Uterus (tissue), 2 donors: ENCODE results near the gene CDH8.

Source experiments
- POLR2A ChIP-seq, 2 donors: fragments of 450-650 bp; IDR thresholded peaks; one replicate each; pipeline ENCODE4 v1.6.1; 2016; ENCODE audit warnings: antibody characterized with exemption in 2 of 2, mild to moderate bottlenecking in 1 of 2, moderate library complexity in 1 of 2
- TF ChIP-seq, protein P1 (sequence below), 4 experiments: fragments of 200-600 bp in 2 of 4; fragments of 450-650 bp in 2 of 4; sonication (generic) in 2 of 4; IDR thresholded peaks; one replicate each; pipeline ENCODE4 v1.5.1; 2016 to 2019; ENCODE audit warnings: antibody characterized with exemption in 4 of 4, mild to moderate bottlenecking in 2 of 4, moderate library complexity in 1 of 4

DNA sequence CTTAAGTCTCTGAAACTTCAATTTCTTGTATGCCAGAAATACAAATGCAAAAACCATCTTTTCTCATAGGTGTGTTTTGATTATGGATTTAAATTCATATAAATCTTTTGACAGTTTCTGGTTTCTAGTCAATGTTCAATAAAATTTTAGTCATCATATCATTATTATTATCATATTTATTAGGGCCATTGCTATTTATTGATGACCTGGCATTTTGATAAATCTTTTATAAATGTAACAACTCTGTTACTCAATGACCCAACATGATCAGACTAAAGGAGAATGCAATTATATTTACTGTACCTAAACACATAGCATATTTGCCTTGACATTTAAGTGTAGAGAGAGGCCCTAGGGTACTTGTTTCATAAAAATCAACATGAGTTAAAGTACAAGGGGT lies 320.8 kb downstream of the CDH8 start:
- TF ChIP-seq, protein P1, sequence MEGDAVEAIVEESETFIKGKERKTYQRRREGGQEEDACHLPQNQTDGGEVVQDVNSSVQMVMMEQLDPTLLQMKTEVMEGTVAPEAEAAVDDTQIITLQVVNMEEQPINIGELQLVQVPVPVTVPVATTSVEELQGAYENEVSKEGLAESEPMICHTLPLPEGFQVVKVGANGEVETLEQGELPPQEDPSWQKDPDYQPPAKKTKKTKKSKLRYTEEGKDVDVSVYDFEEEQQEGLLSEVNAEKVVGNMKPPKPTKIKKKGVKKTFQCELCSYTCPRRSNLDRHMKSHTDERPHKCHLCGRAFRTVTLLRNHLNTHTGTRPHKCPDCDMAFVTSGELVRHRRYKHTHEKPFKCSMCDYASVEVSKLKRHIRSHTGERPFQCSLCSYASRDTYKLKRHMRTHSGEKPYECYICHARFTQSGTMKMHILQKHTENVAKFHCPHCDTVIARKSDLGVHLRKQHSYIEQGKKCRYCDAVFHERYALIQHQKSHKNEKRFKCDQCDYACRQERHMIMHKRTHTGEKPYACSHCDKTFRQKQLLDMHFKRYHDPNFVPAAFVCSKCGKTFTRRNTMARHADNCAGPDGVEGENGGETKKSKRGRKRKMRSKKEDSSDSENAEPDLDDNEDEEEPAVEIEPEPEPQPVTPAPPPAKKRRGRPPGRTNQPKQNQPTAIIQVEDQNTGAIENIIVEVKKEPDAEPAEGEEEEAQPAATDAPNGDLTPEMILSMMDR (IDR thresholded peaks at IDR 0.05): no peak
- TF ChIP-seq POLR2A (IDR thresholded peaks at IDR 0.05): no peak
